HG02885 (cell line): Measurements from ENCODE around the gene LAMTOR5.

ENCODE experiments used
- ATAC-seq: cut with Tn5 transposase; IDR thresholded peaks from one replicate; pipeline ENCODE4 v1.9.1; 2021; ENCODE audit warnings: mild to moderate bottlenecking; ENCODE audit not compliant: unreplicated experiment, poor library complexity

The LAMTOR5 gene

DNA sequence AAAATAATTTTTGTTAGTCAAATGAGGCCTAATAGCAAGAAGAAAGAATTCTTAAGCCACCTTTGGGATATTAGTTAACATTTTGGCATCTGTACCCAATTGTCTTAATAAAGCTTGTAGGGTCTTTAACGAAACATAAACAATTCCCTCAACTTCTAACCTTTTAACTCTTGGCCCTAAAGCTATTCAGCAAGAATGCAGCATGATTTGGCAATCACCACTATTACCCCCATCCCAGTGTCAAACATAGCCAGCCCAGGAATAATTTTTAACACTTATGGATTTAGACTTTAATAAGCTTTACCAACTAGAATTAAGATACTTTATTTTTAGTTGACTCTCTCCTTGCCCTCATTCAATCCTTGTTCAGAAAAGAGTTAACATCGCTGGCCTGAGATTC is 14.2 kb downstream of the LAMTOR5 start:
- ATAC-seq: no peak

DNA sequence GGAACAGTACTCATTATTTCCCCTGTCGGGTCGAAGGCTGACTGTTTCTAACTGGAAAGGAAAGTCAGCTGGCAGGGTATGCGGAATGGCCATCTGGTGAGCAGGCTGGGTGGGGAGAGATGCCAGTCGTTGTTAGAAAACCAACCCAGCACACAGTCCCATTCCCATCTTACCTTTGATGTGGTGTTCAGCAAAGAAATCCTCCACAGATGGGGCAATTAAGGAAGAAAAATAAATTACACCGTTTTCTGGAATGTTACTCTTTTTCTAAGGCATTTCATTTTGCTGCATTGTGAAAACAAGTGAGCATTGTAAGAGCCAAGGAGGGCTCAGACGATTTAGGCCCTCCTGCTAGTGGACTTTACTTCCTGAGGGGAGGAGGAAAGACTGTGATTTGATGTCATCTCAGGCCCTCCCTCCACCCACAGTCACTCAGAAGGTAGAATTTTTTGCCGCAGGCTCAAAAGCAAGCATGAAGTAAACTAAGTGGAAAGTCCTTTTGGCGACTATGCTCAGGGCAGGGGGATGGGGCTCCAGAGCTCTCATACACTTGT is 16.7 kb downstream of the LAMTOR5 start, which contains the start of gene SLC16A4:
SLC16A4 (minus strand) TSS at position 335 of the 554 bp plus-strand sequence. CDS start 1,703 bp downstream, outside the sequence.
- no peak for ATAC-seq

DNA sequence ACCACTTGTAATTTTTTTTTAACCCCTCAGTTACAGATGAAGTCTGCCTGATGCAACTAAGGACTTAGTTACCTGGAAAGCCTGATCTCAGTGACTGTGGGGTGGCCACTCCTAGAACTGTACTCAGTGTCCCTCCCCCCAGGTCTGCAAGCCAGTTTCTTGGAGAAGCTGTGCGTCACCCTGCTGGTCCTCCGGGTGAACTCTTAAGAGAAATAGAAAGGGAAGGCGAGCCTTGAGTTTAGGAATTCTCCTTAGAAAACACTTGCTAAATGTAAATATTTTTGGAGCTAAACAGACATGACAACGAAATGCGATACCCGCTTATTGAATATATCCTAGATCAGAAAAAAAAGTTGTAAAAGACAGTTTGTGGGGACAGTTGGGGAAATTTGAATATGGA is 17.4 kb downstream of the LAMTOR5 start:
- no peak for ATAC-seq

DNA sequence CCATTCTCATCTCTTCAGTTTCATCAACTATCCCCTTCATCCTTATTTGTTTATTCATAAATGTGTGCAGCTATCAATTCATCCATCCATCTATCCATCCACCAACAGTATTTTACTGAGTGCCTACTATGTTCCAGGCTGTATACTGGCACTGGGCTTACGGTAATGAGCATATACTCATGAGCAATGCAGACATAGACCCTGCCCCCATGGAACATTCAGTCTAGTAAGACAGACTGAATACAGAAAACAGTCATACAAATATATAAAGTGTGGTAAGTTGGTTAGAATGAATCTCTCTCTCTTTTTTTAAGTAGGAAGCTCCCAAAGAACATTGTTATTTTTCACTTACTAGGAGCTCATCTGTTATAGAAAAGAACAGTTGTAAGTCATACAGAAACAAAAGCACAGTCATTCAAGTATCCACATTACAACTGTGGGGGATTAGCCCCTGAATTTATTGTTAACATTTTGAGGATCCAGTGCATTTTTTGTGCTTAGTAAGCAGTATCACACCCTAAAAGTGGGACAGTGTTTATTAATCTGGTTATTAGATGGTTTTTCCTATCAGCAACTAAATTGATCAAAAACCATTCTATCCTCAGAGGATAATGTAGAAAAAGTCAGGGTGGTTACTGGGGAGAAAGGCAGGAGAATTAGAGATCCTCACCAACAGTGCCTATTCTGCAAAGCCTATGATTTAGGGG is 20.3 kb downstream of the LAMTOR5 start:
- ATAC-seq: no peak

- ATAC-seq: no peak
Observed at GRCh38 chr1:110385369-110385768, 22.1 kb downstream of the LAMTOR5 start.

DNA sequence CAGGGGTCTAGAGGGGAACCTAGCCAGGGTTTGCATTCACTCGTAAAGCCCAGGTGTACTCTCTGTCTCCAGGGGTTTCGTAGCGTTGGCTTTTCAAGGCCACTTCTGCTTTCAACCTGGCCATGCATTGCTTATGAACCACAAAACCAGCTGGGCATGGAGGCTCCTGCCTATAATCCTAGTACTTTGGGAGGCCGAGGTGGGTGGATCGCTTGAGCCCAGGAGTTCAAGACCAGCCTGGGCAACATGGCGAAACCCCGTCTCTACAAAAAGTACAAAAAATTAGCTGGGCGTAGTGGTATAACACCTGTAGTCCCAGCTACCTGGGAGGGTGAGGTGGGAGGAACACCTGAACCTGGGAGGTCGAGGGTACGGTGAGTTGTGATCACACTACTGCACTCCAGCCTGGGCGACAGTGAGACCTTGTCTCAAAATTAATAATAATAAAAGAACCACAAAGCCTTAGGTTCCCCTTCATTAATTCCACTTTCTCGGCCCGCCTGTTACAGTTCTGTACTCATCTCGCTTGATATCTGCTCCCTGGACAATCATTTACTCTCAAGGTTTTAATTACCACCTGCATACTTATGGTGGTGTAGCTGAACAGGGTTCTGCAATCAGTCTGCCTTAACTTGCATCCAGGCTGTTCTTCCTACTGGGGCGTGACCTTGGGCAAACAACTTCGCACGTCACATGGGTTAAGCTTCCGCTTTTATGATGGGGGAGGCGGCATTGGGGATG is 22.7 kb downstream of the LAMTOR5 start:
- ATAC-seq: peak; percentile 49

- ATAC-seq: no peak
Observed at GRCh38 chr1:110383251-110383990, 24.1 kb downstream of the LAMTOR5 start.

DNA sequence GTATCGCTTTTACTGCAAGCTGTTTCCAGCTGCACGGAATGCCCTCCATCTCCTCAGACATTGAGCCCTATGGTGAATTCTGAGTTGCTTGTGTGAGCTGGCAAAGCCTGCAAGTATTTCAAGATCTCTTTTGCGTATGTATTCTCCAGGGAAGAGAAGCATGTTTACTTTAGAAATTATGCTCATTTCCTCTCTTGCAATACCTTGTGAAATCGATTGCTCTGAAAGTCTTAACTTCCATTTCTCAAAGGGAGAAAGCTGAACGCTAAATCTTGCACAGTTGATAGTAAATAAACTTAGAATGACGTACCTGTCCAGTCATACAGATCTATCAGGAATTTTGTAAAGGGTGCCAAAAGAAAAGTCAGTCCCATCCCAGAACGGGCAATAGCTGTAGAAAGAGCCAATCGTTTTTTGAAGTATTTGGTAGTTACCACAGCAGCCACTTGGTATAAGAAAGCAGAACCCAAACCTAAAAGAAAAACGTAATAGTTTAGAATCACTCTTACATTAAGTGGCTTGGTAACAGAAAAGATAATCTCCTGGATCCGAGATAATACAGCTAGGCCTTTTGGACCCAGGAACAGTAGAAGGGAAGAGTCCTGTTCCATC is 26.7 kb downstream of the LAMTOR5 start:
- ATAC-seq: no peak

- no peak for ATAC-seq
Observed at GRCh38 chr1:110375490-110375889, 32.0 kb downstream of the LAMTOR5 start.

DNA sequence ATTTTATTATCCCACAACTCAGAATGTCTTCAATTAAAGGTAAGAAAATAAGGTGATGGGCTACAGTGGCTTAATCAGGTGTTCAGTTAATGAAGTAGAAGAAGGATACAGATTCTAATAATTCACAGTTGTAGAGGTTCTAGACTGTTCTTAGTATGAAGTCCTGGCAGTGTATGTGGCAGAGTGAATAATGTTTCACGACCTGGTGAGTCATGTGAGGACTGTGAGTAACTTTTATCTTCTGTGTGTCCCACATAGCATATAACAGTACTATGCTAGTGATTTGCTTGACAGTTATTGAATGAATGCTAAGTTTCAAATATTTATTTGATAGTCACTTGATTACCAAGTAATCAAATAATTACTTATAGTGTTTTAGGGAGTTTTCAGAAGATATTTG is 36.7 kb downstream of the LAMTOR5 start:
- no peak for ATAC-seq

DNA sequence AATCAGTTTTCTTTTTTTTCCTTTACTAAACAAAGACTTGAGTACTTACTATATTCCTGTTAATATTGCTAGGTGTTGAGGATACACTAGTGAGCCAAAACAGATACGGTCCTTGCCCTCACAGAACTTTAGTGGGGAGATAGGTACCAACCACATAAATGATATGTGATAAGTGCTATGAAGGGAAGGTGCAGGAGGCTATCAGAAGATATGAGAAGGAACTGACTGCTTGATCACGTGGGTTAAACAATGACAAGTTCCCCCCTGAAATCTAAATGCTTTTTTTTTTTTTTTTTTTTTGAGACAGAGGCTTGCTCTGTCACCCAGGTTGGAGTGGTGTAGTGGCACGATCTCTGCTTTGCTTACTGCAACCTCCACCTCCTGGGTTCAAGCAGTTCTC is 43.3 kb downstream of the LAMTOR5 start:
- no peak for ATAC-seq

GRCh38 chr1:110361856-110362255 is 45.6 kb downstream of the LAMTOR5 start:
- no peak for ATAC-seq

DNA sequence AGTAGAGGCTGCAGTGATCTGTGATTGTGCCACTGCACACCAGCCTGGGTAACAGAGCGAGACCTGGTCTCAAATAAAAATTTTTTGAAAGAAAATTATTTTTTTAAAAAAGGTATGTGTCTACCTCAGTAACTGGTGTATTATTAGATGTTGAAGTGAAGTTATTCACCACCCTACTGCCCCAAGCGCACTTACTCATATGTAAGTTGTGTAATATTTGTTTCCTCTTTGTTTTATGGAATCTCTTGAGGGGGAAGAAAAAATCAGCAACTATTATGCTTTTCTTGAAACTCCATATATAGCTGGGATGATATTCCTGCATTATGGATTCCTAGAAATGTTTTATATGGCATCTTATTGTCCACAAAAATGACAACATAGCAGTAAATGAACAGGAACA is 47.1 kb downstream of the LAMTOR5 start:
- no peak for ATAC-seq

GRCh38 chr1:110356379-110356778 is 51.1 kb downstream of the LAMTOR5 start:
- no peak for ATAC-seq

DNA sequence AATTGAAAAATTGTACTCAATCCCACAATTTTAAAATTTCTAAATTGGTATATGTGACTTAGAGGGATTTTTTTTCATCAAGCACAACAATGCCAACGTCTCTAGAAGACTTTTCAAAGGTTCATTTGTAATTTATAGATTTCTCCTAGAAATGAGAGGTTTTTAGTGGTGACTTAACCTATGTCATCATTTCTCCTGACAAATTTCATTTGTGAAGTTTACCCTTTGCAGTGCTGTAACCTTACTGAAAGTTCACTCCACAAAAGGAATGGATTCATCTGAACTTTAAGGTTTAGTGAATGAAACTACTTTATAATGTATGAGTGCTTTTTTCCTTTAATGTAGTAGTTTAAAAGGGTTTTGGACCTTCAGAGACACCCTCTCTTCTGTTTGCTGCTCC is 52.2 kb downstream of the LAMTOR5 start:
- no peak for ATAC-seq
